Measurements from ENCODE around the gene FTO. TPM values are rescaled to one million over a fixed set of nuclear protein-coding genes. Genes with fewer than 3 reads are reported as not detected.

The FTO gene
- total RNA-seq, 4 donors from 2014 or later: 62.0 to 90.1 (median 75.1) TPM

GRCh38 chr16:53948326-53948725 lies 244.4 kb downstream of the FTO start:
- DNase-seq: no peak
- intact Hi-C loops (cut with DNase I; ENCODE audit: low total_unique reads): loop anchor here (5.0 to 10.0 kb wide), 2 partner anchors 126 to 989 kb away; no protein-coding TSS in a partner anchor
- ATAC-seq: no peak
- no peak overlapping the region for H3K4me3 ChIP-seq
- H3K9me3 ChIP-seq: no peaks in the 10 kb centered on the region
- TF ChIP-seq POLR2A (IDR thresholded peaks at IDR 0.05) (no peak), CTCF (IDR thresholded peaks at IDR 0.05 in 4 of 5, conservative IDR thresholded peaks at IDR 0.05 in 1 of 5) (no peak)
- no peaks in the 10 kb centered on the region for H3K27me3 ChIP-seq
- in situ Hi-C loops (cut with MboI; ENCODE audit: low sequenced_read_pairs in 4 of 4): loop anchor here in 1 of 4 donors (25.0 kb wide), 1 partner anchor 1014 kb away; no protein-coding TSS in a partner anchor
- H3K4me1 ChIP-seq: peaks cover 13 to 14% of the 10 kb centered on the region in 2 donors
- no peak overlapping the region for H3K27ac ChIP-seq
- H3K36me3 ChIP-seq: no peaks in the 10 kb centered on the region

- Histone ChIP-seq H3K36me3 (no peaks in the 10 kb centered on the region), H3K27me3 (no peaks in the 10 kb centered on the region), H3K27ac (no peak overlapping the region), H3K9me3 (no peaks in the 10 kb centered on the region), H3K4me3 (no peak overlapping the region), H3K4me1 (peaks cover 13 to 14% of the 10 kb centered on the region in 2 donors)
- ATAC-seq (no peak), DNase-seq (no peak)
- TF ChIP-seq CTCF (IDR thresholded peaks at IDR 0.05 in 4 of 5, conservative IDR thresholded peaks at IDR 0.05 in 1 of 5) (no peak), POLR2A (IDR thresholded peaks at IDR 0.05) (no peak)
- in situ Hi-C loops (cut with MboI; ENCODE audit: low sequenced_read_pairs in 4 of 4) (loop anchor here in 1 of 4 donors (25.0 kb wide), 1 partner anchor 1013 kb away; no protein-coding TSS in a partner anchor), intact Hi-C loops (cut with DNase I; ENCODE audit: low total_unique reads) (loop anchor here (5.0 to 10.0 kb wide), 2 partner anchors 126 to 988 kb away; no protein-coding TSS in a partner anchor)
These were observed 244.9 kb downstream of the FTO start for GRCh38 chr16:53948734-53949430.

- no peak overlapping the region for H3K27ac ChIP-seq
- ATAC-seq (no peak), DNase-seq (no peak)
- peaks cover 13 to 14% of the 10 kb centered on the region in 2 donors for H3K4me1 ChIP-seq
- no peaks in the 10 kb centered on the region for H3K27me3 ChIP-seq
- intact Hi-C loops (cut with DNase I; ENCODE audit: low total_unique reads) (loop anchor here (5.0 to 10.0 kb wide), 3 partner anchors 53 to 987 kb away; no protein-coding TSS in a partner anchor), in situ Hi-C loops (cut with MboI; ENCODE audit: low sequenced_read_pairs in 4 of 4) (loop anchor here in 1 of 4 donors (25.0 kb wide), 1 partner anchor 1012 kb away; no protein-coding TSS in a partner anchor)
- no peaks in the 10 kb centered on the region for H3K36me3 ChIP-seq
- no peak overlapping the region for H3K4me3 ChIP-seq
- H3K9me3 ChIP-seq: no peaks in the 10 kb centered on the region
- TF ChIP-seq CTCF (IDR thresholded peaks at IDR 0.05 in 4 of 5, conservative IDR thresholded peaks at IDR 0.05 in 1 of 5): no peak
- no peak for TF ChIP-seq POLR2A (IDR thresholded peaks at IDR 0.05)
These were observed 245.9 kb downstream of the FTO start for GRCh38 chr16:53949715-53950410.

- Histone ChIP-seq H3K36me3 (no peaks in the 10 kb centered on the region), H3K4me3 (no peak overlapping the region), H3K4me1 (peaks cover 13 to 14% of the 10 kb centered on the region in 2 donors), H3K27ac (no peak overlapping the region), H3K9me3 (no peaks in the 10 kb centered on the region), H3K27me3 (no peaks in the 10 kb centered on the region)
- intact Hi-C loops (cut with DNase I; ENCODE audit: low total_unique reads) (loop anchor here (5.0 kb wide), 1 partner anchor 53 kb away; no protein-coding TSS in a partner anchor), in situ Hi-C loops (cut with MboI; ENCODE audit: low sequenced_read_pairs in 4 of 4) (no loop called here)
- TF ChIP-seq CTCF (IDR thresholded peaks at IDR 0.05 in 4 of 5, conservative IDR thresholded peaks at IDR 0.05 in 1 of 5) (no peak), POLR2A (IDR thresholded peaks at IDR 0.05) (no peak)
- DNase-seq (no peak), ATAC-seq (no peak)
These were observed 246.7 kb downstream of the FTO start for GRCh38 chr16:53950677-53951076.

All from gastrocnemius medialis (tissue), 4 donors.